MM.1S (cell line): ENCODE data around the gene AADACL4.

Experiments used
- DNase-seq: peaks from one replicate; pipeline ENCODE4 v3.0.0-alpha.2; 2015
- H2AFZ ChIP-seq: fragments of 300-600 bp; sonication (generic); 2 replicates; pipeline ENCODE4 v1.6.0; 2016; ENCODE audit warnings: antibody characterized with exemption, low read length
- H3F3A ChIP-seq: fragments of 300-600 bp; sonication (generic); 2 replicates; pipeline ENCODE4 v1.6.1; 2016; ENCODE audit warnings: mild to moderate bottlenecking, antibody characterized with exemption, low read length, moderate library complexity, mixed read lengths; ENCODE audit not compliant: insufficient read depth
- H3K27ac ChIP-seq: fragments of 300-600 bp; sonication (generic); 2 replicates; pipeline ENCODE4 v1.5.1; 2016; ENCODE audit warnings: mild to moderate bottlenecking, low read length
- H3K27me3 ChIP-seq: fragments of 300-600 bp; sonication (generic); replicated peaks from 2 replicates; pipeline ENCODE4 v1.6.0; 2016; ENCODE audit warnings: low read length; ENCODE audit not compliant: insufficient read depth
- H3K36me3 ChIP-seq: fragments of 300-600 bp; sonication (generic); replicated peaks from 2 replicates; pipeline ENCODE4 v1.6.1; 2016; ENCODE audit warnings: mild to moderate bottlenecking, low read length, mixed read lengths; ENCODE audit not compliant: insufficient read depth
- H3K4me1 ChIP-seq: fragments of 300-600 bp; sonication (generic); 2 replicates; pipeline ENCODE4 v1.6.1; 2016; ENCODE audit warnings: low read length, mixed read lengths
- H3K4me2 ChIP-seq: fragments of 300-600 bp; sonication (generic); 2 replicates; pipeline ENCODE4 v1.6.0; 2016; ENCODE audit warnings: low read depth, low read length
- H3K4me3 ChIP-seq: fragments of 300-600 bp; sonication (generic); 2 replicates; pipeline ENCODE4 v1.5.1; 2016; ENCODE audit warnings: low read length, mixed read lengths
- H3K79me2 ChIP-seq: fragments of 300-600 bp; sonication (generic); 2 replicates; pipeline ENCODE4 v1.6.1; 2016; ENCODE audit warnings: mixed run types, low read length, mixed read lengths
- H3K9ac ChIP-seq: fragments of 300-600 bp; sonication (generic); 2 replicates; pipeline ENCODE4 v1.6.1; 2016; ENCODE audit warnings: low read length, mixed read lengths
- H3K9me2 ChIP-seq: fragments of 300-600 bp; sonication (generic); replicated peaks from 2 replicates; pipeline ENCODE4 v1.6.1; 2016; ENCODE audit warnings: mild to moderate bottlenecking, low read length, mixed read lengths; ENCODE audit not compliant: insufficient read depth
- H3K9me3 ChIP-seq: fragments of 300-600 bp; sonication (generic); replicated peaks from 2 replicates; pipeline ENCODE4 v1.6.1; 2016; ENCODE audit warnings: mild to moderate bottlenecking, low read length, mixed read lengths; ENCODE audit not compliant: insufficient read depth
- H4K20me1 ChIP-seq: fragments of 300-600 bp; sonication (generic); 2 replicates; pipeline ENCODE4 v1.6.1; 2016; ENCODE audit warnings: mild to moderate bottlenecking, low read length, moderate library complexity, mixed read lengths; ENCODE audit not compliant: insufficient read depth
- EZH2 ChIP-seq: fragments of 300-600 bp; sonication (generic); optimal IDR thresholded peaks from 2 replicates; pipeline ENCODE3; 2017; ENCODE audit warnings: low read depth, mild to moderate bottlenecking, antibody characterized with exemption, low read length, mixed read lengths
- EZH2phosphoT487 ChIP-seq: fragments of 300-600 bp; sonication (generic); IDR thresholded peaks from 2 replicates; pipeline ENCODE4 v1.6.1; 2018; ENCODE audit warnings: antibody characterized with exemption, low read length
- TF ChIP-seq, protein P1 (sequence below): fragments of 300-600 bp; sonication (generic); IDR thresholded peaks from 2 replicates; pipeline ENCODE4 v1.5.1; 2016; ENCODE audit warnings: antibody characterized with exemption, low read length, mixed read lengths

AADACL4 gene

DNA sequence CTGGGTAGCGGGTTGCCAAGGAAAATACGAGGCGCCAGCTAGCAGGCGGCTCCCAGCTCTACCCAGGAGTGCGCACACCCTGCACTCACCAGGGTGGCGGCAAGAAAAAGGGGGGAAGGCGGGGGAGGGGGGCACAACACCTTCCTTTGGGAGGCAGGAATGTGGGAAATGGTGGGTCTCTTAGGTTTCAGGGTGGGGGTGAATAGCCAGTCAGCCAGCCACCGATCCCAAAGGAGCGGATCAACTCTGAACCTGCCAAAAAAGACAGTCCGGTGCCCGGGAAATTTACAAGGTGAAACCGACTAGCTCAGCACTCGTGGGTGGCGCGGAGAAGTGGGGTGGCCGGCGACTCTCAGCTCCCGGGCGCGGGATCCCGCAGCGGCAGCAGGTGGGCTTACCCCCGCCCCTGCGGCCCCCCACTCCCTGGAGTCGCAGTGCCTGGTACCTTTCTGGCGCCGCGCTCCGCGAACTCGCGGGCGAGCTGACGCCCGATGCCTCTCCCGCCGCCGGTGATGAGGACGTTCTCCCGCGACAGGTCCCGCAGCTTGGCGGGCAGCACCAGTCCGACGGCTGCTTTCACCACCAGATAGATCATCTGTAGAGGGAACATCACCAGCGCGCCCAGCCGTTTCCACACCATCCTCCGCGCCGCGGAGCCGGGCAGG lies 27.0 kb upstream of the AADACL4 start:
- no peaks in the 10 kb centered on the region for H4K20me1 ChIP-seq
- no peaks in the 10 kb centered on the region for H3K9me3 ChIP-seq
- H3K27me3 ChIP-seq = peaks cover 35% of the 10 kb centered on the region
- H3K9me2 ChIP-seq = no peaks in the 10 kb centered on the region
- H3K36me3 ChIP-seq = no peaks in the 10 kb centered on the region
- H3K79me2 ChIP-seq = no peaks in the 10 kb centered on the region
- H3K9ac ChIP-seq = no peak overlapping the region
- H3F3A ChIP-seq = peaks cover 13% of the 10 kb centered on the region; the same call in 1 of the 2 replicates
- H3K4me2 ChIP-seq = peak overlapping the region; percentile 87
- peak overlapping the region; percentile 75 for H3K4me3 ChIP-seq
- TF ChIP-seq EZH2 (no peak), EZH2phosphoT487 (no peak)
- TF ChIP-seq, protein P1, sequence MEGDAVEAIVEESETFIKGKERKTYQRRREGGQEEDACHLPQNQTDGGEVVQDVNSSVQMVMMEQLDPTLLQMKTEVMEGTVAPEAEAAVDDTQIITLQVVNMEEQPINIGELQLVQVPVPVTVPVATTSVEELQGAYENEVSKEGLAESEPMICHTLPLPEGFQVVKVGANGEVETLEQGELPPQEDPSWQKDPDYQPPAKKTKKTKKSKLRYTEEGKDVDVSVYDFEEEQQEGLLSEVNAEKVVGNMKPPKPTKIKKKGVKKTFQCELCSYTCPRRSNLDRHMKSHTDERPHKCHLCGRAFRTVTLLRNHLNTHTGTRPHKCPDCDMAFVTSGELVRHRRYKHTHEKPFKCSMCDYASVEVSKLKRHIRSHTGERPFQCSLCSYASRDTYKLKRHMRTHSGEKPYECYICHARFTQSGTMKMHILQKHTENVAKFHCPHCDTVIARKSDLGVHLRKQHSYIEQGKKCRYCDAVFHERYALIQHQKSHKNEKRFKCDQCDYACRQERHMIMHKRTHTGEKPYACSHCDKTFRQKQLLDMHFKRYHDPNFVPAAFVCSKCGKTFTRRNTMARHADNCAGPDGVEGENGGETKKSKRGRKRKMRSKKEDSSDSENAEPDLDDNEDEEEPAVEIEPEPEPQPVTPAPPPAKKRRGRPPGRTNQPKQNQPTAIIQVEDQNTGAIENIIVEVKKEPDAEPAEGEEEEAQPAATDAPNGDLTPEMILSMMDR = no peak
- peaks cover 13% of the 10 kb centered on the region for H3K4me1 ChIP-seq
- DNase-seq = no peak
- no peak overlapping the region for H3K27ac ChIP-seq
- H2AFZ ChIP-seq = 0 out of 2 replicates have a peak overlapping the region, but pooled peaks have one; percentile 5

DNA sequence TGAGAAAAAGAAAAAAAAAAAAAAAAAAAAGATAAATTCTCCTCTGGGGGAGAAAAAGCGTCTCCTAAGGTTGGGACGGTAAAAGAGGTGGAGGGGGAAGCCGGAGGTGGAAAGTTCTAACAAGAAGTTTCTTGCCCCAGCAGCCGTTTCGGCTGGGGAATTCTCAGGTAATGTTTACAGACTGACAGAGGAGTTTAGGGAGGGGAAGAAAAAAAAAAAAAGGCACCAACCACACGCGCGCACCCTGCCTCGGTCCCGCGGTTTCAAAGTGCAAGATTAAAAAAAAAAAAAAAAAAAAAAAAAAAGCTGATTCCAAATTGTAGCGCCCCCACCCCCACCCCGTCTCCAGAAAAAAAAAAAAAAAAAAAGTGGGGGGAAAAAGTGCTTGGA lies 26.4 kb upstream of the AADACL4 start:
- Histone ChIP-seq H2AFZ (peak overlapping the region; percentile 93; the same call in 1 of the 2 replicates), H3K4me2 (peak overlapping the region; percentile 87), H3K4me3 (peak overlapping the region; percentile 75), H3K4me1 (peaks cover 13% of the 10 kb centered on the region), H3K9me3 (no peaks in the 10 kb centered on the region), H3K9ac (no peak overlapping the region; the same call in 1 of the 2 replicates), H3K36me3 (no peaks in the 10 kb centered on the region), H3F3A (peaks cover 13% of the 10 kb centered on the region; the same call in 1 of the 2 replicates), H3K27ac (no peak overlapping the region), H4K20me1 (no peaks in the 10 kb centered on the region), H3K79me2 (no peaks in the 10 kb centered on the region), H3K27me3 (peaks cover 31% of the 10 kb centered on the region), H3K9me2 (no peaks in the 10 kb centered on the region)
- TF ChIP-seq EZH2phosphoT487 (no peak), EZH2 (no peak)
- TF ChIP-seq, protein P1 = no peak
- peak; percentile 26 for DNase-seq

DNA sequence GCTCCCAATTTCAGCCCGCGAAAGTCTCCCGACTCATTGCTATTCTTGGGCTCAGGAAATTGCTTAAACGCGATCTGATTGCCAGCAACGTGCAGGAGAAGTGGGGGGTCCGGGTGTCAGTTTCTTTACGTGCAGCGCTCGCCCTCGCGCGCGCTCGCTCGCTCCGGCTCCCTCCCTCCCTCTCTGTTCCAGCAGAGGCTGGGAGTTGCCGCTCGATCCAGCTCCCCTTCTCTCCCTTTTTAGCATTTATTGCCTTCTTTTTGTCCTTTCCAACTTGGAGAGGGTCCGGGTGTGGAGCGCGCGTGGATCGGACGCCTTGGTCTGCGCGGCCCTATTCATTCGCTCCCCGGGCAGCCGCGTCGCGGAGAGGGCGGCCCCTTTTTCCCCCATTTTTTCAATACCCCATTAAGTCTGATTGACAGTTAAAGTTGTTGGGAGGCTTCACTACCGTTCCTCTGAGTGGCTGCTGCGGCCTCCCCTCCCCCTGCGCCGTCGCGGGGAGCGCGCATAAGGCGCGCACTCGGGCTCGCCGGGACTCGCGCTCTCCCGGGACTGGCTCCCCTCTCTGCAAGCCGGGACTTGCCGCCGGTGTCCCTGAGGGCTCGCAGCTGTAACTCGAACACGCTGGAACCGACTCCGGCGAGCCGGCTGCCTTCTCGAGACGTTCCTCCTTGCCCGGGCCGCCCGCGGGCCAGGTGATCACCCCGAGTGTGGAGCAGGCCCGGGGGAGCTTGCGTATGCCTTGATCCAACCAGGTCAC lies 25.8 kb upstream of the AADACL4 start, which contains the start of gene DHRS3:
DHRS3 (minus strand) TSS at position 310 of the 760 bp plus-strand sequence. CDS start 862 bp downstream, outside the sequence.
- peak within 1 kb of the TSS; percentile 87 for H3K4me2 ChIP-seq
- H3K4me3 ChIP-seq = peak within 1 kb of the TSS; percentile 75
- peak within 1 kb of the TSS; percentile 93 for H2AFZ ChIP-seq
- TF ChIP-seq, protein P1 = no peak
- TF ChIP-seq EZH2 = no peak
- no peak for TF ChIP-seq EZH2phosphoT487
- no peaks in the 10 kb centered on the region for H3K9me2 ChIP-seq
- H3K4me1 ChIP-seq = peaks cover 13% of the 10 kb centered on the region
- H3K36me3 ChIP-seq = no peaks in the 10 kb centered on the region
- H3K9ac ChIP-seq = peak within 1 kb of the TSS; percentile 14; the same call in 1 of the 2 replicates
- no peak within 1 kb of the TSS for H3K27ac ChIP-seq
- H3K79me2 ChIP-seq = no peaks in the 10 kb centered on the region
- DNase-seq = peak; percentile 37
- peaks cover 13% of the 10 kb centered on the region; the same call in 1 of the 2 replicates for H3F3A ChIP-seq
- no peaks in the 10 kb centered on the region for H3K9me3 ChIP-seq
- H3K27me3 ChIP-seq = peaks cover 31% of the 10 kb centered on the region
- no peaks in the 10 kb centered on the region for H4K20me1 ChIP-seq
